Tibial artery (tissue), 4 donors: Measurements from ENCODE around the gene KLHL3.

Experiments
- DNase-seq, 2 donors: peaks; one replicate each; pipeline ENCODE4 v3.0.0-alpha.2; 2019
- H3K27ac ChIP-seq, 2 donors: fragments of 200-600 bp; sonication (generic) in 1 of 2; 1 replicate in 1 of 2; 2 replicates in 1 of 2; pipeline ENCODE4 v1.5.1; 2018 to 2019; ENCODE audit warnings: mild to moderate bottlenecking in 1 of 2
- H3K27me3 ChIP-seq, 2 donors: fragments of 200-600 bp; sonication (generic) in 1 of 2; one replicate each; pipeline versions ENCODE4 v1.5.1 to v1.6.0; 2016 to 2019
- H3K36me3 ChIP-seq, 3 donors: fragments of 200-600 bp; sonication (generic) in 2 of 3; one replicate each; pipeline ENCODE4 v1.5.1; 2016 to 2019; ENCODE audit warnings: mild to moderate bottlenecking in 2 of 3
- H3K4me1 ChIP-seq, 4 donors: fragments of 200-600 bp; sonication (generic) in 2 of 4; 1 replicate in 3 of 4; 2 replicates in 1 of 4; pipeline ENCODE4 v1.5.1; 2016 to 2019
- H3K4me3 ChIP-seq, 2 donors: fragments of 200-600 bp; sonication (generic) in 1 of 2; 1 replicate in 1 of 2; 2 replicates in 1 of 2; pipeline ENCODE4 v1.5.1; 2018 to 2019; ENCODE audit warnings: mild to moderate bottlenecking in 2 of 2
- H3K9me3 ChIP-seq, 3 donors: fragments of 200-600 bp; sonication (generic) in 1 of 3; one replicate each; pipeline ENCODE4 v1.5.1; 2016 to 2019
- CTCF ChIP-seq, 2 experiments: fragments of 200-600 bp in 1 of 2; fragments of 450-650 bp in 1 of 2; IDR thresholded peaks; one replicate each; pipeline ENCODE4 v1.5.1; 2017 to 2019; ENCODE audit warnings: antibody characterized with exemption in 2 of 2, mild to moderate bottlenecking in 1 of 2, moderate library complexity in 1 of 2
- intact Hi-C: fragments of 100-400 bp; cut with DNase I; formaldehyde crosslinking; loops from one replicate; pipeline ENCODE4 v1.15.0; 2023; ENCODE audit warnings: low total_unique reads

Gene KLHL3

GRCh38 chr5:137734962-137735554, 831 bp downstream of the KLHL3 start:
- Histone ChIP-seq H3K36me3 (no peaks in the 10 kb centered on the region), H3K27ac (peak overlapping the region; percentile 51), H3K9me3 (no peaks in the 10 kb centered on the region), H3K27me3 (no peaks in the 10 kb centered on the region), H3K4me3 (peak overlapping the region; percentile 46 to 55), H3K4me1 (peaks cover 0 to 17% (median 12%) of the 10 kb centered on the region in 4 donors)
- intact Hi-C loops = no loop called here
- peak; percentile 33 to 71 for DNase-seq
- no peak for TF ChIP-seq CTCF (IDR thresholded peaks at IDR 0.05)

- no peak for DNase-seq
- Histone ChIP-seq H3K27me3 (no peaks in the 10 kb centered on the region), H3K9me3 (no peaks in the 10 kb centered on the region), H3K36me3 (no peaks in the 10 kb centered on the region), H3K27ac (peak overlapping the region; percentile 51), H3K4me1 (peaks cover 0 to 17% (median 12%) of the 10 kb centered on the region in 4 donors), H3K4me3 (peak overlapping the region in 1 of 2 donors; percentile 55)
- TF ChIP-seq CTCF (IDR thresholded peaks at IDR 0.05) = no peak
- intact Hi-C loops = no loop called here
These were observed 1.6 kb downstream of the KLHL3 start for GRCh38 chr5:137734331-137734730.

GRCh38 chr5:137733922-137734321, 2.0 kb downstream of the KLHL3 start:
- Histone ChIP-seq H3K9me3 (no peaks in the 10 kb centered on the region), H3K27ac (no peak overlapping the region), H3K36me3 (no peaks in the 10 kb centered on the region), H3K27me3 (no peaks in the 10 kb centered on the region), H3K4me1 (peaks cover 0 to 17% (median 12%) of the 10 kb centered on the region in 4 donors), H3K4me3 (peak overlapping the region in 1 of 2 donors; percentile 55)
- intact Hi-C loops = no loop called here
- no peak for TF ChIP-seq CTCF (IDR thresholded peaks at IDR 0.05)
- no peak for DNase-seq

GRCh38 chr5:137733006-137733405, 2.9 kb downstream of the KLHL3 start:
- TF ChIP-seq CTCF (IDR thresholded peaks at IDR 0.05) = no peak
- H3K36me3 ChIP-seq = no peaks in the 10 kb centered on the region
- no peak overlapping the region for H3K27ac ChIP-seq
- no peaks in the 10 kb centered on the region for H3K9me3 ChIP-seq
- H3K4me3 ChIP-seq = no peak overlapping the region
- no peaks in the 10 kb centered on the region for H3K27me3 ChIP-seq
- intact Hi-C loops = no loop called here
- DNase-seq = no peak
- H3K4me1 ChIP-seq = peaks cover 0 to 17% (median 12%) of the 10 kb centered on the region in 4 donors

- Histone ChIP-seq H3K4me1 (peaks cover 0 to 15% (median 10%) of the 10 kb centered on the region in 4 donors), H3K27ac (no peak overlapping the region), H3K4me3 (no peak overlapping the region), H3K27me3 (no peaks in the 10 kb centered on the region), H3K9me3 (no peaks in the 10 kb centered on the region), H3K36me3 (no peaks in the 10 kb centered on the region)
- no peak for TF ChIP-seq CTCF (IDR thresholded peaks at IDR 0.05)
- intact Hi-C loops = no loop called here
- DNase-seq = no peak
These were observed 4.7 kb downstream of the KLHL3 start for GRCh38 chr5:137731176-137731575.
